GM12872 (cell line): Measurements from ENCODE around the gene RBX1.

Source experiments
- TF ChIP-seq, protein P1 (sequence below): IDR thresholded peaks from 3 replicates; pipeline ENCODE4 v1.5.1; 2011; ENCODE audit warnings: low read depth, mild to moderate bottlenecking, low read length, moderate library complexity; ENCODE audit not compliant: insufficient read depth

Gene RBX1

DNA sequence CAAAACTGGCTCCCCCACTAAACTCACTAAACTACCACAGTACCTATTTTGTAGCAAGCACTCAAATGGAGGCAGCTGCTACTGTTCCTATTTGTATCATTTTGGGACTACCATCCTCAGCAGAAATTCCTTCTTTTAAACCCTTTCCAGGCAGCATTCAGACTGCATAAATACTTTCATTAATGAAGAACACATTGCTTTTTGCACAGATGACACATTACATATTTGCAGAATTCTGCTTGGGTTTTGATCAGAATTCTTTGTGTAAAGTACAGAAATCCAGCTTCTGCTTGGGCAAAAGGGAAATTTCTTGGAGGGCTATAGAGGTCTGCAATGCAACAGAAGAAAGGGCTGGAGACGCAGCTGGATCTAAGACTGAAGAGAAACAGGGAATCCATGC lies 24.2 kb downstream of the RBX1 start:
- TF ChIP-seq, protein P1, sequence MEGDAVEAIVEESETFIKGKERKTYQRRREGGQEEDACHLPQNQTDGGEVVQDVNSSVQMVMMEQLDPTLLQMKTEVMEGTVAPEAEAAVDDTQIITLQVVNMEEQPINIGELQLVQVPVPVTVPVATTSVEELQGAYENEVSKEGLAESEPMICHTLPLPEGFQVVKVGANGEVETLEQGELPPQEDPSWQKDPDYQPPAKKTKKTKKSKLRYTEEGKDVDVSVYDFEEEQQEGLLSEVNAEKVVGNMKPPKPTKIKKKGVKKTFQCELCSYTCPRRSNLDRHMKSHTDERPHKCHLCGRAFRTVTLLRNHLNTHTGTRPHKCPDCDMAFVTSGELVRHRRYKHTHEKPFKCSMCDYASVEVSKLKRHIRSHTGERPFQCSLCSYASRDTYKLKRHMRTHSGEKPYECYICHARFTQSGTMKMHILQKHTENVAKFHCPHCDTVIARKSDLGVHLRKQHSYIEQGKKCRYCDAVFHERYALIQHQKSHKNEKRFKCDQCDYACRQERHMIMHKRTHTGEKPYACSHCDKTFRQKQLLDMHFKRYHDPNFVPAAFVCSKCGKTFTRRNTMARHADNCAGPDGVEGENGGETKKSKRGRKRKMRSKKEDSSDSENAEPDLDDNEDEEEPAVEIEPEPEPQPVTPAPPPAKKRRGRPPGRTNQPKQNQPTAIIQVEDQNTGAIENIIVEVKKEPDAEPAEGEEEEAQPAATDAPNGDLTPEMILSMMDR, result no peak

DNA sequence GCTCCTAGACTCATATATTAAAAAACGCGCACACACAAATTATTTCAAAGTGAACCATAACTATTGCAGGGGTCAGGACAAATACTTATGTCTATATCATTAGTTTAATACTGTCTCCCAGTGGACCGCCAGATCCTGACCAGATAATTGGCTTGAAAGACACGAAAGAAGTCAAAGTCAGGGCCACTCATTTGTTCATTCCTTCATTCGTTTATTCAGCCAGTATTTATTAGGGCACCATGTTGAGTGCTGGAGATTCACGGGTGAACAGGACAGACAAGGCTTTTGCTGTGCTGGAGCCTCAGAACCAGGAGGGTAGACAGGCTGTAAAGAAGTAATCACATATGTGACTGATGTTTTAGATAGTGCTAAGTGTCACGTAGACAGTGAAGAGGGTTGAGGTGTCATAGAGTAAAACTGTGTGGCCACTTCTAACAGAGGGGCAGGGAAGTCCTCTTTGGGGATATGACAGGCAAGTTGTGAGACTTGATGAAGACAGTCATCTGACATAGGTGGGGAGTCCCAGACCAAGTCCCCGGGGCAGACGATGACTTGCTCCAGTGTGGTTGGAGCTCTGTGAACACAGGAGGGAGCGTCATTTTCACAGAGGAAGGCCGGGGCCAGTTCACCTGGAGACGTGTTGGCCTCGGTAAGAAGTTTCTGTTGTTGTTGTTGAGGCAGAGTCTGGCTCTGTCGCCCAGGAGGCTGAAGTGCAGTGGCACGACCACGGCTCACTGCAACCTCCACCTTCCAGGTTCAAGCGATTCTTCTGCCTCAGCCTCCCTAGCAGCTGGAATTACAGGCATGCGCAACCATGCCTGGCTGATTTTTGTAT lies 25.9 kb downstream of the RBX1 start:
- TF ChIP-seq, protein P1, result no peak

DNA sequence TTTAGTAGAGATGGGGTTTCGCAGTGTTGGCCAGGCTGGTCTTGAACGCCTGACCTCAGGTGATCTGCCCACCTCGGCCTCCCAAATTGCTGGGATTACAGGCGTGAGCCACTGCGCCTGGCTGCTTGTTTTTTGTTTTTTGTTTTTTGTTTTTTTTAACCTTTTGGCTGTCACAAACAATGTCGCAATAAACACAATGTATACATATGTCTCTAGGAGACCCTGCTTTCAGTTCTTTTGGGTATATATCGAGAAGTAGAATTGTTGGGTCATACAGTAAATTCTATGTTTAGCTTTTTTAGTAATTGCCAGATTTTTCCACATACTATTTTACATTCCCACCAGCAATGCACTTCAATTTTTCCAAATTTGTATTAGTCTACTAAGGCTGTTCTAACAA lies 28.0 kb downstream of the RBX1 start:
- TF ChIP-seq, protein P1, result no peak

DNA sequence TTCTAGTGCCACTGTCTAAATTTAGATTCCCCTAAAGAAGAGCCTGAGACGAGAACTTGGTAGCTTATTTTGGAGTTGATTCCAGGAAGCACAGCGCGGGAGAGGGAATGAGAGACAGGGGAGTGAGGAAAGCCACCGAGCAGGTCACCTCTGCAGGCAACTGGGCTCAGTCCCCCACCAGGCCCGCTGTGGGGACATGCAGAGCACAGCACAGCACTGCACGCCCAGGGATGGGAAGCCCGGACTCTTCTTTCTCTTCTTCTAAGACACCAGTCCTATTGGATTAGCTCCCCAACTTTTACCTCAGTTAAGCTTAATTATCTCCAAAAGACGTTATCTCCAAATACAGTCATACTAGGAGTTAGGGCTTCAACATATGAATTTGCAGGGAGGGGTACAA lies 28.7 kb downstream of the RBX1 start:
- TF ChIP-seq, protein P1, result no peak

DNA sequence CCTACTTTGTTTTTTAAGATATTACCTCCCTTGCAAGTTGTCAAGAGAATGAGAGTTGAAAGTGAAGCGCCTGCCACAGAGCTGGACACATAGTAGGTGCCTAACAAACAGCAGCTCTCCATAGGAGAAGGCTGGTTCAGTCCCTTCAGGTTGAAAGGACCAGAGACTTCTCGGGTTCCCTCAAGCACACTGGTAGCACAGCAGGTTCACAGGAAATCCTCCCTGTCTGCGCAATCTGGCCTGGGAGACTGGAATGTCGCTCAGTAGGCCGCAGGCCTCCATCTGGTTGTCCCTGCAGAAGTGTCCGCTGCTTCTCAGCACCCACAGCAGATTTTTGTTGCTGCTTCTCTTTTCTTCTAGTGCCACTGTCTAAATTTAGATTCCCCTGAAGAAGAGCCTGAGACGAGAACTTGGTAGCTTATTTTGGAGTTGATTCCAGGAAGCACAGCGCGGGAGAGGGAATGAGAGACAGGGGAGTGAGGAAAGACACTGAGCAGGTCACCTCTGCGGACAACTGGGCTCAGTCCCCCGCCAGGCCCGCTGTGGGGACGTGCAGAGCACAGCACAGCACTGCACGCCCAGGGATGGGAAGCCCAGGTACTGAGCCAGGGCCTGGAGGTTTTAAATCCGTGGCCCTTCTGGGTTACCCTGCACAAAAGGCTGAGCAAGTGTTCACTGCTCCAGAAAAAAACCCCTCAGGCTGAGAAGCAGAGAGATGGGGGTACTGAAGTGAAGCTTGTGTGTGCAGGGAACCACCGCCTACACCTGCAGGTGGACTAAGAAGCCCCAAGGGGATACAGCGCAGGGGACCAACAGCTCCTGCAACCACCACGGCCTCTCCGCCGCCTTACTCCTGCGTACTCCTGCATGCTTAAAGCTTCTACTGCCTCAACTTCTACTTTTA lies 31.6 kb downstream of the RBX1 start:
- TF ChIP-seq, protein P1, result no peak

DNA sequence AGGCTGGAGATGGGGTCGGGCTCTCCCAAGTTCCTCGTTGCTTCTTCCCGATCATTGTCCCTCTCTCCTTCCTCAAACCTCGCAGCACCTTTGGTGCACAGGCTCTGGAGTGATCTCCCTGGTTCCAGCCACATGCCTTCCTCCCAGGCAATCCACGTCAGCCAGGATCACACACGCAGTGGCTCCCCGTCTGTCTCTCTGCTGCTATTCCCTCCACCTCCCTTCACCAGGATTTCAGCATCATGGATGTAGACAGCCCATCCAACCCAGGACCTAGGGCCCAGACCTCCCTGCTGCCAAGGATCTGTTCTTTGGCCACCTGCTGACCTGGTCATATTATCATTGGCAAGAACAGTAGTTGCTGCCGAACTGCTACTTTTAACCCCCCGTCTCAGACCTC lies 40.1 kb downstream of the RBX1 start:
- TF ChIP-seq, protein P1, result no peak

DNA sequence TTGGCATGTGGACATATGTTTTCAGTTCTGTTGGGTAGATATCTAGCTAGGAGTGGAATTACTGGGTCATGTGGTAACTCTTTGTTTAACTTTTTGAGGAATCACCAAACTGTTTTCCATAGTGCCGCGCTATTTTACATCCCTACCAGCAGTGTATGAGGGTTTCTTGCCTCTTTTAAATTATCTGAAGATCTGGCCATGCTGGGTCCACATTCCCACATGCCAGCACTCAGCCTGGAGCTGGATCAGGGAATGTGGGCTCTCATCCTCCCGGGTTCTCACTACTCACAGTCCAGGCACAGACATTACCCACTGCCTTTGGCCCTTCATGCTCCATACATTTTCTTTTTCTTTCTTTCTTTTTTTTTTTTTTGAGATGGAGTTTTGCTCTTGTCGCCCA lies 44.6 kb downstream of the RBX1 start:
- TF ChIP-seq, protein P1, result no peak
